K562 (cell line): ENCODE measurements around the gene MINK1. TPM values are rescaled to one million over a fixed set of nuclear protein-coding genes. Genes with fewer than 3 reads are reported as not detected.

Experiments
- ATF7 ChIP-seq: fragments of 450-650 bp; IDR thresholded peaks from 2 replicates; pipeline ENCODE4 v1.7.1; 2014; ENCODE audit warnings: mild to moderate bottlenecking, moderate library complexity
- CTBP1 ChIP-seq: fragments of 450-650 bp; IDR thresholded peaks from 2 replicates; pipeline ENCODE4 v1.6.1; 2016; ENCODE audit warnings: borderline replicate concordance
- E2F4 ChIP-seq: sonication (generic); formaldehyde crosslinking; IDR thresholded peaks from 2 replicates; pipeline ENCODE4 v1.8.0; 2022; ENCODE audit warnings: mild to moderate bottlenecking, low read depth, missing genetic modification reagents
- ETV1 ChIP-seq: fragments of 450-650 bp; conservative IDR thresholded peaks from 2 replicates; pipeline ENCODE4 v1.6.1; 2016; ENCODE audit warnings: missing genetic modification characterization, control low read depth, low read depth, missing compliant biosample characterization
- GTF2B ChIP-seq: IDR thresholded peaks from 2 replicates; pipeline ENCODE4 v1.6.1; 2011; ENCODE audit not compliant: insufficient read length; ENCODE audit errors: extremely low read depth
- HSF4 ChIP-seq: fragments of 250-450 bp; sonication (Bioruptor Pico); IDR thresholded peaks from 2 replicates; pipeline ENCODE4 v2.1.2; 2022; ENCODE audit warnings: mild to moderate bottlenecking, moderate library complexity, borderline replicate concordance
- MGA ChIP-seq: fragments of 450-650 bp; IDR thresholded peaks from 2 replicates; pipeline ENCODE4 v1.6.1; 2016; ENCODE audit warnings: mild to moderate bottlenecking, moderate library complexity
- SIN3B ChIP-seq: fragments of 450-650 bp; IDR thresholded peaks from 2 replicates; pipeline ENCODE4 v1.6.1; 2017; ENCODE audit warnings: low read depth, mild to moderate bottlenecking, moderate library complexity
- ZBTB33 ChIP-seq: sonication (generic); formaldehyde crosslinking; IDR thresholded peaks from 2 replicates; pipeline ENCODE4 v1.8.1; 2023; ENCODE audit warnings: mild to moderate bottlenecking, missing genetic modification reagents
- ZEB2 ChIP-seq: fragments of 450-650 bp; IDR thresholded peaks from 2 replicates; pipeline ENCODE4 v1.6.1; 2016
- ZNF324 ChIP-seq: fragments of 250-450 bp; sonication (Bioruptor Pico); IDR thresholded peaks from 2 replicates; pipeline ENCODE4 v1.4.0; 2020; ENCODE audit warnings: mild to moderate bottlenecking
- ZNF764 ChIP-seq: fragments of 250-450 bp; sonication (Bioruptor Pico); IDR thresholded peaks from 2 replicates; pipeline ENCODE4 v1.4.0; 2020; ENCODE audit warnings: low read depth, mild to moderate bottlenecking, moderate library complexity
- polyA plus RNA-seq, 8 experiments: library from polyadenylated mRNA; depleted of rRNA in 4 of 8; stranded (reverse) in 5 of 8; unstranded in 3 of 8; fragments of >200 nt; fragmentation: Nextera tagmentation in 2 of 8; fragmentation: Illumina TruSeq in 1 of 8; extraction: Ambion mirVana in 2 of 8; extraction: Trizol in 1 of 8; gene quantifications; 2 replicates each; pipeline versions ENCODE4 v1.2.1 to v1.2.3, GENCODE V29; 2011 to 2014; ENCODE audit warnings: inconsistent platforms in 1 of 8, missing spikeins in 1 of 8
- total RNA-seq, 7 experiments: library from RNA; depleted of rRNA in 6 of 7; stranded (reverse); fragments of >200 nt in 6 of 7; fragmentation: Illumina TruSeq in 2 of 7; extraction: Trizol in 2 of 7; gene quantifications; 2 replicates each; pipeline versions ENCODE4 v1.2.1 to v1.2.3, GENCODE V29; 2011 to 2021; ENCODE audit warnings: low replicate concordance in 1 of 7

The MINK1 gene
- total and polyA plus RNA-seq, 9 of the 15 experiments (the other 6 are each of a cell fraction or from before 2014, with no cell fraction given), result 0.11 to 54.2 (median 14.9) TPM

GRCh38 chr17:4789951-4790704 lies 43.0 kb upstream of the MINK1 start (continued):
- TF ChIP-seq GTF2B (no peak), ZNF324 (CRISPR knock-in tag) (no peak), CTBP1 (peak; percentile 98), ZEB2 (no peak), ZBTB33 (CRISPR knock-in tag) (peak; percentile 82; the same call in 1 of the 2 replicates), ZNF764 (CRISPR knock-in tag) (peak; percentile 75; the same call in 1 of the 2 replicates), HSF4 (CRISPR knock-in tag) (no peak), ATF7 (peak; percentile 83), MGA (peak; percentile 62), SIN3B (peak; percentile 60), E2F4 (CRISPR knock-in tag) (no peak; the same call in 1 of the 2 replicates), ETV1 (tag) (peak; percentile 84)
